Left ventricle myocardium superior (tissue), 1 donor: Measurements from ENCODE around the gene SLTM. TPM values are rescaled to one million over a fixed set of nuclear protein-coding genes. Genes with fewer than 3 reads are reported as not detected.
"Not testable (repeated sequence)": the region's sequence is repeated elsewhere in the genome, so short reads cannot be mapped to it uniquely, and the experiment has no call there.

ENCODE experiments used
- ATAC-seq: fragments of 200-7000 bp; cut with Tn5 transposase; one replicate; pipeline ENCODE4 v1.9.1; 2020; ENCODE audit warnings: mild to moderate bottlenecking, moderate library complexity
- DNase-seq: peaks from one replicate; pipeline ENCODE4 v3.0.0-alpha.2; 2020
- intact Hi-C: fragments of 100-400 bp; cut with micrococcal nuclease; formaldehyde crosslinking; loops from one replicate; pipeline ENCODE4 v1.11.0; 2022
- long read RNA-seq: library from polyadenylated mRNA; unstranded; transcript quantifications from one replicate; pipeline ENCODE4 v2.0.0, GENCODE V29; 2021
- total RNA-seq: library from RNA; stranded (reverse); fragmentation: NEBNext Ultra II Directional; extraction: Animal tissue kit (Norgen Biotek cat#: 25700); gene quantifications from one replicate; pipeline ENCODE4 v1.2.1, GENCODE V29; 2021
- donor health status: DM: no; HTN: yes; CAD: no; lungs with severe emphysema.

The SLTM gene
- total RNA-seq: 43.8 TPM
- long read RNA-seq, full-length matches to known transcripts: 14 of 75 reads
- long read RNA-seq, partial matches to known transcripts: 46 of 75 reads
- long read RNA-seq, other reads (novel, unspliced or antisense): 15 of 75 reads

GRCh38 chr15:58933281-58934113 lies at the start of gene SLTM:
TSS of gene SLTM (minus strand) at chr15:58933679. CDS start at chr15:58933565, 114 bp downstream.
- intact Hi-C loops: no loop called here
- ATAC-seq: peak; percentile 98
- peak; percentile 98 for DNase-seq

GRCh38 chr15:58983261-58983660 lies 49.8 kb upstream of the SLTM start:
- ATAC-seq: no peak
- no peak for DNase-seq
- intact Hi-C loops: loop anchor here (10.0 kb wide), 1 partner anchor 512 kb away; no protein-coding TSS in a partner anchor

GRCh38 chr15:58981808-58982475 lies 48.5 kb upstream of the SLTM start:
- intact Hi-C loops: loop anchor here (10.0 kb wide), 1 partner anchor 513 kb away; no protein-coding TSS in a partner anchor
- DNase-seq (no peak), ATAC-seq (no peak)

- intact Hi-C loops: loop anchor here (10.0 kb wide), 1 partner anchor 514 kb away; no protein-coding TSS in a partner anchor
- ATAC-seq: no peak
- no peak for DNase-seq
Measured at GRCh38 chr15:58980351-58980939, 47.0 kb upstream of the SLTM start.

DNA sequence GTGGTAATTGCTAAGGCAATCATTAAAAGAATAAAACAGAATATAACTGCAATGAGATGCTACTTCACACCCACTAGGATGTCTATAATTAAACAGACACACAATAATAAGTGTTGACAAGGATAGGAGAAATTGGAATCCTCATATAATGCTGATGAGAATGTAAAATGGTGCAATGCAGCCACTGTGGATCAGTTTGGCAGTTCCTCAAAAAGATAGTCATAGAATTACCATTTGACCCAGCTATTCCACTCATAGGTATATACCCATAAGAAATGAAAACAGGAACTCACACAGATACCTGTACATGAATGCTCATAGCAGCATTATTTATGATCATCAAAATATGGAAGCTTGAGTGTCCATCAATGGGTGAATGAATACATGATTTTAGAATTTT lies 44.4 kb upstream of the SLTM start:
- DNase-seq: no peak
- intact Hi-C loops: no loop called here
- no peak for ATAC-seq

- ATAC-seq (no peak), DNase-seq (no peak)
- intact Hi-C loops: no loop called here
Measured at GRCh38 chr15:58967479-58967878, 34.0 kb upstream of the SLTM start.

GRCh38 chr15:58966698-58967097 lies 33.2 kb upstream of the SLTM start:
- intact Hi-C loops: no loop called here
- no peak for DNase-seq
- ATAC-seq: no peak

DNA sequence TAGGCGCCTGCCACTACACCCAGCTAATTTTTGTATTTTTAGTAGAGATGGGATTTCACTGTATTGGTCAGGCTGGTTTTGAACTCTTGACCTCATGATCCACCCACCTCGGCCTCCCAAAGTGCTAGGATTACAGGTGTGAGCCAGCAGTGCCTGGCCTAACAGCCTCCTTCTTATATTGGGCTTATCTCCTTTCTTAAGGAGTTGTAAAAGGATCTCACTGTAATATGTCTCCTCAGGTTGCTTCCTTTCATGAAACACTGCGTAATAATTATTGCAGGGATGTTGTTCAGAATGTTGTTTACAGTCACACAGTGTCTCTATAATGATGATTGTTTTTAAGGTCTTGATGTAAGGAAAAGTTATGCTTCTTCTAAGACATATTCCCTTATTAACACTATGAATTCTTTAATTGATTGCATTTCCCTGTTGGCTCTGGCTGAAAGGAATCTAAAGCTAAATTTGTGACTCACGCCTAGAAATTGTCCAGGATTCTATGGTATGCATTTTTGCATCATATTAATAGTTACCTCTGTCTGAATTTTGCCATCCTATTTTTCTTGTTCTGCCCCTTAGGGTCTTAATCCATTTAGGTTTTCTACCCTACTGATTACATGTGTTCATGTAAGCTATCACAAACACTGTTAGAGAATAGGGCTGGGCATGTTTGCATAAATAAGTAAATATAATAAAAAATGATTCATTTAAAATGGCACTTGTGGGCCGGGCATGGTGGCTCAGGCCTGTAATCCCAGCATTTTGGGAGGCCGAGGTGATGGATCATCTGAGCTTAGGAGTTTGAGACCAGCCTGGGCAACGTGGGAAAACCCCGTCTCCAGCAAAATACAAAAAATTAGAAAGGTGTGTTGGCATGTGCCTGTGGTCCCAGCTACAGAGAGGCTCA lies 29.4 kb upstream of the SLTM start:
- no peak for ATAC-seq
- intact Hi-C loops: no loop called here
- no peak for DNase-seq

GRCh38 chr15:58962136-58962535 lies 28.7 kb upstream of the SLTM start:
- ATAC-seq: no peak
- intact Hi-C loops: no loop called here
- DNase-seq: no peak

GRCh38 chr15:58958811-58959210 lies 25.3 kb upstream of the SLTM start:
- ATAC-seq: no peak
- no peak for DNase-seq
- intact Hi-C loops: no loop called here

DNA sequence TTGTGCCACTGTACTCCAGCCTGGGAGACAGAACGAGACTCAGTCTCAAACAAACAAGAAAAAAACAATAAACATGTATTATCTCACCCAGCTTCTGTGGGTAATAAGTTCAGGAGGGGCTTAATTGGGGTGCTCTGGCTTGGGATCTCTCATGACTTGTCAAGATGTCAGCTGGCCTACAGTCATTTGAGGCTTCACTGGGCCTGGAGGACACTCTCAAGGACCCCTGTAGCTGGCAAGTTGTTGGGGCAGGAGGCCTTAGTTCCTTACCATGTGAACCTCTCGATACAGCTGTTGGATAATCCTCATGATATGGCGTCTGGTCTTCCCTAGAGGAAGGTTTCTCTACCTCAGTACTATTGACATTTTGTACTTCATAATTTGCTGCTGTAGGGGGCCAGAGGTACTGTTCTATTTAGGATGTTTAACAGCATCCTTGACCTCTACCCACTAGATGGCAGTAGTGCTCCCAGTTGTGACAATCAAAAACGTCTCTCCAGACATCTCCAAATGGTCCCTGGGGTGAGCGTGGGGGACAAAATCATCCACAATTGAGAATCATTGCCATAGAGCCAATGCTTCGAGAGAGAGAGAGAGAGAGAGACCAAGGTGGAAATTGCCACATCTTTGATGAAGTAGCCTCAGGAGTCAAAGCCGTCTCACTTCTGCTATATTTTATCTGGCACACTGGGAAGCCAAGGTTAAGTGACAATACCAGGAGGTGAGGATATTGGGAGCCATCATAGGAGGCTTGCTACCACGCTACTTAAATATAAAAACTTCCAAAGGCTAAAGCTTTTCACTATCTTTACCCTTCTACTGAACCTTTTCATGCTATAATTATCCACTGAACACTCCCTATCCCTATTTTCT lies 23.9 kb upstream of the SLTM start:
- DNase-seq: no peak
- intact Hi-C loops: no loop called here
- ATAC-seq: peak; percentile 69

GRCh38 chr15:58952751-58953150 lies 19.3 kb upstream of the SLTM start:
- ATAC-seq (no peak), DNase-seq (no peak)
- intact Hi-C loops: no loop called here

- peak; percentile 31 for ATAC-seq
- intact Hi-C loops: no loop called here
Measured at GRCh38 chr15:58951388-58952007, 18.0 kb upstream of the SLTM start.

GRCh38 chr15:58947179-58947578 lies 13.7 kb upstream of the SLTM start:
- intact Hi-C loops: no loop called here
- ATAC-seq (no peak), DNase-seq (no peak)

More at GRCh38 chr15:58951388-58952007, 18.0 kb upstream of the SLTM start:
- no peak for DNase-seq

GRCh38 chr15:58934974-58935373 lies 1.5 kb upstream of the SLTM start:
- ATAC-seq, DNase-seq, intact Hi-C loops: not testable (repeated sequence)

DNA sequence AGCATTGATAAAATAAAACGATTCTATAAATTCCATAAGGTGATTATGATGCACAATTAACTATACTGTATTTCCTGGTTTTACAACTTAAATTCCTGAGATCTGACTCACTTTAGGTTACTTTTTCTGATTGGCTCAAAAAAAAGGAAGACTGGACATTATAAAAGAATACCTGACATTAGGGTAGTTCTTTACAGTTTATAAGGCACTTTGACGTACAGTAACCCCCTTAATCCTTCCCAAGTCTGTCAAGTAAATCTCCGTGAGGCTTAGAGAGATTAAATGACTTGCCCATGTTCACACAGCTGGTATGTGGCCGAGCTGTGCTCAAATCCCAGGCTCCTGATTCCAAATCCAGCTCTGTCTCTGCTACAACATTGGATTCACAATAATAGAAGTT lies 1.0 kb upstream of the SLTM start:
- intact Hi-C loops: no loop called here
- no peak for DNase-seq

GRCh38 chr15:58934114-58934447 lies 602 bp upstream of the SLTM start:
- intact Hi-C loops: no loop called here
- ATAC-seq: peak; percentile 25

More for the DNA sequence above, 1.0 kb upstream of the SLTM start:
- no peak for ATAC-seq

More at GRCh38 chr15:58934114-58934447, 602 bp upstream of the SLTM start:
- no peak for DNase-seq
